ENCODE measurements around the gene LAT. TPM values are rescaled to one million over a fixed set of nuclear protein-coding genes. Genes with fewer than 3 reads are reported as not detected.
"Not testable (repeated sequence)": the region's sequence is repeated elsewhere in the genome, so short reads cannot be mapped to it uniquely, and the experiment has no call there.

The LAT gene
- total RNA-seq, 1 donor from 2014 or later: 294 TPM

- Mint-ChIP-seq H3K9me3 (no peaks in the 10 kb centered on the region), H3K4me3 (ENCODE audit: low read depth) (no peak overlapping the region), H3K27ac (no peak overlapping the region), H3K27me3 (ENCODE audit: low read depth) (no peaks in the 10 kb centered on the region), H3K36me3 (ENCODE audit: low read depth) (no peaks in the 10 kb centered on the region), H3K4me1 (ENCODE audit: low read depth) (peaks cover 8% of the 10 kb centered on the region)
- DNase-seq (ENCODE audit: low spot score): no peak
- intact Hi-C loops (cut with micrococcal nuclease): no loop called here
Observed at GRCh38 chr16:28999577-28999976, 14.7 kb downstream of the LAT start.

GRCh38 chr16:29000019-29000418, 15.2 kb downstream of the LAT start:
- no peak overlapping the region for H3K27ac Mint-ChIP-seq
- no peaks in the 10 kb centered on the region for H3K36me3 Mint-ChIP-seq (ENCODE audit: low read depth)
- DNase-seq (ENCODE audit: low spot score): no peak
- intact Hi-C loops (cut with micrococcal nuclease): no loop called here
- H3K4me3 Mint-ChIP-seq (ENCODE audit: low read depth): no peak overlapping the region
- peaks cover 12% of the 10 kb centered on the region for H3K4me1 Mint-ChIP-seq (ENCODE audit: low read depth)
- H3K9me3 Mint-ChIP-seq: no peaks in the 10 kb centered on the region
- H3K27me3 Mint-ChIP-seq (ENCODE audit: low read depth): no peaks in the 10 kb centered on the region

GRCh38 chr16:29004496-29005139, 19.8 kb downstream of the LAT start:
- not testable (repeated sequence) for H3K27ac Mint-ChIP-seq; H3K27me3 Mint-ChIP-seq (ENCODE audit: low read depth); H3K36me3 Mint-ChIP-seq (ENCODE audit: low read depth); DNase-seq (ENCODE audit: low spot score); H3K4me3 Mint-ChIP-seq (ENCODE audit: low read depth); H3K9me3 Mint-ChIP-seq
- H3K4me1 Mint-ChIP-seq (ENCODE audit: low read depth): peaks cover 30% of the 10 kb centered on the region
- intact Hi-C loops (cut with micrococcal nuclease): loop anchor here (5.0 kb wide), 1 partner anchor 32 kb away; the partner anchor contains the start of gene SPNS1

- H3K27ac Mint-ChIP-seq: peak overlapping the region; percentile 92
- H3K4me1 Mint-ChIP-seq (ENCODE audit: low read depth): peaks cover 52% of the 10 kb centered on the region
- peak overlapping the region; percentile 44 for H3K4me3 Mint-ChIP-seq (ENCODE audit: low read depth)
Observed at GRCh38 chr16:29007730-29008593, 23.1 kb downstream of the LAT start.

GRCh38 chr16:29009050-29009837, 24.4 kb downstream of the LAT start:
- H3K36me3 Mint-ChIP-seq (ENCODE audit: low read depth): no peaks in the 10 kb centered on the region
- intact Hi-C loops (cut with micrococcal nuclease): loop anchor here (1.0 to 5.0 kb wide), 5 partner anchors 11 to 58 kb away; partner anchors contain the start of genes NFATC2IP and SPNS1
- H3K4me3 Mint-ChIP-seq (ENCODE audit: low read depth): peak overlapping the region; percentile 60
- H3K9me3 Mint-ChIP-seq: no peaks in the 10 kb centered on the region
- peaks cover 58% of the 10 kb centered on the region for H3K4me1 Mint-ChIP-seq (ENCODE audit: low read depth)
- H3K27ac Mint-ChIP-seq: peak overlapping the region; percentile 92
- no peaks in the 10 kb centered on the region for H3K27me3 Mint-ChIP-seq (ENCODE audit: low read depth)
- no peak for DNase-seq (ENCODE audit: low spot score)

More at GRCh38 chr16:29007730-29008593, 23.1 kb downstream of the LAT start:
- intact Hi-C loops (cut with micrococcal nuclease): loop anchor here (2.0 to 5.0 kb wide), 3 partner anchors 17 to 57 kb away; partner anchors contain the start of genes NFATC2IP and SPNS1
- no peaks in the 10 kb centered on the region for H3K9me3 Mint-ChIP-seq
- H3K27me3 Mint-ChIP-seq (ENCODE audit: low read depth): no peaks in the 10 kb centered on the region
- H3K36me3 Mint-ChIP-seq (ENCODE audit: low read depth): no peaks in the 10 kb centered on the region
- peak; percentile 63 for DNase-seq (ENCODE audit: low spot score)

GRCh38 chr16:29009838-29010166, 24.9 kb downstream of the LAT start:
- Mint-ChIP-seq H3K27ac (peak overlapping the region; percentile 92), H3K4me1 (ENCODE audit: low read depth) (peaks cover 59% of the 10 kb centered on the region), H3K9me3 (no peaks in the 10 kb centered on the region), H3K4me3 (ENCODE audit: low read depth) (no peak overlapping the region), H3K36me3 (ENCODE audit: low read depth) (no peaks in the 10 kb centered on the region), H3K27me3 (ENCODE audit: low read depth) (no peaks in the 10 kb centered on the region)
- no peak for DNase-seq (ENCODE audit: low spot score)
- intact Hi-C loops (cut with micrococcal nuclease): loop anchor here (1.0 to 5.0 kb wide), 5 partner anchors 10 to 59 kb away; partner anchors contain the start of genes NFATC2IP and SPNS1

- Mint-ChIP-seq H3K9me3 (no peaks in the 10 kb centered on the region), H3K27me3 (ENCODE audit: low read depth) (no peaks in the 10 kb centered on the region), H3K36me3 (ENCODE audit: low read depth) (no peaks in the 10 kb centered on the region)
Observed at GRCh38 chr16:29011112-29011511, 26.3 kb downstream of the LAT start.

GRCh38 chr16:29011851-29012250, 27.0 kb downstream of the LAT start:
- Mint-ChIP-seq H3K4me1 (ENCODE audit: low read depth) (peaks cover 53% of the 10 kb centered on the region), H3K4me3 (ENCODE audit: low read depth) (no peak overlapping the region), H3K27me3 (ENCODE audit: low read depth) (no peaks in the 10 kb centered on the region), H3K9me3 (no peaks in the 10 kb centered on the region), H3K27ac (peak overlapping the region; percentile 96), H3K36me3 (ENCODE audit: low read depth) (no peaks in the 10 kb centered on the region)
- no peak for DNase-seq (ENCODE audit: low spot score)
- intact Hi-C loops (cut with micrococcal nuclease): no loop called here

More at GRCh38 chr16:29011112-29011511, 26.3 kb downstream of the LAT start:
- no peak for DNase-seq (ENCODE audit: low spot score)
- no peak overlapping the region for H3K4me3 Mint-ChIP-seq (ENCODE audit: low read depth)
- H3K4me1 Mint-ChIP-seq (ENCODE audit: low read depth): peaks cover 53% of the 10 kb centered on the region
- intact Hi-C loops (cut with micrococcal nuclease): no loop called here
- peak overlapping the region; percentile 96 for H3K27ac Mint-ChIP-seq

- DNase-seq (ENCODE audit: low spot score): no peak
- H3K36me3 Mint-ChIP-seq (ENCODE audit: low read depth): no peaks in the 10 kb centered on the region
- no peaks in the 10 kb centered on the region for H3K27me3 Mint-ChIP-seq (ENCODE audit: low read depth)
- no peaks in the 10 kb centered on the region for H3K9me3 Mint-ChIP-seq
- H3K4me3 Mint-ChIP-seq (ENCODE audit: low read depth): peak overlapping the region; percentile 15
- H3K4me1 Mint-ChIP-seq (ENCODE audit: low read depth): peaks cover 48% of the 10 kb centered on the region
- peak overlapping the region; percentile 96 for H3K27ac Mint-ChIP-seq
- intact Hi-C loops (cut with micrococcal nuclease): no loop called here
Observed at GRCh38 chr16:29012913-29013553, 28.2 kb downstream of the LAT start.

GRCh38 chr16:29014561-29015069, 29.8 kb downstream of the LAT start:
- H3K27ac Mint-ChIP-seq: peak overlapping the region; percentile 62
- peaks cover 40% of the 10 kb centered on the region for H3K4me1 Mint-ChIP-seq (ENCODE audit: low read depth)
- DNase-seq (ENCODE audit: low spot score): no peak
- no peak overlapping the region for H3K4me3 Mint-ChIP-seq (ENCODE audit: low read depth)
- no peaks in the 10 kb centered on the region for H3K27me3 Mint-ChIP-seq (ENCODE audit: low read depth)
- intact Hi-C loops (cut with micrococcal nuclease): no loop called here
- no peaks in the 10 kb centered on the region for H3K36me3 Mint-ChIP-seq (ENCODE audit: low read depth)
- no peaks in the 10 kb centered on the region for H3K9me3 Mint-ChIP-seq

- Mint-ChIP-seq H3K4me1 (ENCODE audit: low read depth) (peaks cover 56% of the 10 kb centered on the region), H3K27me3 (ENCODE audit: low read depth) (no peaks in the 10 kb centered on the region), H3K36me3 (ENCODE audit: low read depth) (no peaks in the 10 kb centered on the region), H3K9me3 (no peaks in the 10 kb centered on the region), H3K27ac (peak overlapping the region; percentile 98), H3K4me3 (ENCODE audit: low read depth) (no peak overlapping the region)
- DNase-seq (ENCODE audit: low spot score): no peak
- intact Hi-C loops (cut with micrococcal nuclease): no loop called here
Observed at GRCh38 chr16:29022196-29022595, 37.3 kb downstream of the LAT start.
